Right ventricle myocardium superior (tissue), 1 donor: ENCODE data around the gene HOXB2. TPM values are rescaled to one million over a fixed set of nuclear protein-coding genes. Genes with fewer than 3 reads are reported as not detected.

Experiments used
- ATAC-seq: fragments of 200-7000 bp; cut with Tn5 transposase; one replicate; pipeline ENCODE4 v1.9.1; 2020; ENCODE audit warnings: mild to moderate bottlenecking; ENCODE audit not compliant: poor library complexity
- DNase-seq: peaks from one replicate; pipeline ENCODE4 v3.0.0-alpha.2; 2020
- intact Hi-C: fragments of 100-400 bp; cut with DNase I; formaldehyde crosslinking; loops from one replicate; pipeline ENCODE4 v1.11.2; 2022
- total RNA-seq: library from RNA; stranded (reverse); fragmentation: NEBNext Ultra II Directional; extraction: Animal tissue kit (Norgen Biotek cat#: 25700); gene quantifications from one replicate; pipeline ENCODE4 v1.2.1, GENCODE V29; 2021
- donor health status: DM: no; HTN: yes; CAD: no; lungs with severe emphysema.

The HOXB2 gene
- total RNA-seq, 1 donor from 2014 or later: 2.7 TPM

DNA sequence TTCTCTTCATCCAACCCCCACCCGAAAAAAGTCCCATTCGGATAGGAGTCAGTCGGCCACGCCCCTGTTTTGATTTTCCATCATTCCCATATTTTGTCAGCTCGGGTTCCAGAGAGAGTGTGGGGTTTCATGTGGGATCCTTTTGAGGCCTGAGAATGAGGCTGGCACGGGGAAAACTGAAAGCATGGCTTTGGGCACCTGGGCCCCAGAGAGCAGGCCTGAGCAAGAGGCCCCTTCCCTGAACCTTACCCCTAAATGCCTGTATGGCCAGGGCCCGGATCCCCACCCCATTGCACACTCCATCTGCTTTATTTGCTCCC lies 37.8 kb upstream of the HOXB2 start:
- ATAC-seq: no peak
- DNase-seq: no peak
- intact Hi-C loops: no loop called here

- no peak for DNase-seq
- intact Hi-C loops: no loop called here
- no peak for ATAC-seq
Measured at GRCh38 chr17:48579760-48580554, 35.0 kb upstream of the HOXB2 start.

DNA sequence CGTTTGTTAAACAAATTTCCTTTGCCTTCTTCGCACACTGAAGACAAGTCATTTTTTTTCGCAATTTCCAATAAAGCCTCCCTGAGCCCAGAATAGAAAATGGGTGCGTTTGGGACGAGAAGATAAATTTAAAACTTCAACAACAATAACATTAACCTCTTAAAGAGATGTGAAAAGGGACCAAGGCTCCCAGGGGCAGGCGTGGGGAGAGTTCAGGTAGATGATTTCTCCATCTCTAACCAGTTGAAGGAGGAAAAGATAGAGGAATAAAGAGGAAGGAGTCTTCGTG lies 34.5 kb upstream of the HOXB2 start:
- DNase-seq (no peak), ATAC-seq (no peak)
- intact Hi-C loops: no loop called here

GRCh38 chr17:48578616-48579470 lies 33.9 kb upstream of the HOXB2 start:
- ATAC-seq (no peak), DNase-seq (no peak)
- intact Hi-C loops: no loop called here

GRCh38 chr17:48577946-48578615 lies 33.2 kb upstream of the HOXB2 start, which contains the start of gene HOXB4:
Gene HOXB4, minus strand, starts transcription at chr17:48578350. Its CDS starts 31 bp downstream, at chr17:48578319.
- DNase-seq (peak; percentile 83), ATAC-seq (peak; percentile 73)
- intact Hi-C loops: no loop called here

DNA sequence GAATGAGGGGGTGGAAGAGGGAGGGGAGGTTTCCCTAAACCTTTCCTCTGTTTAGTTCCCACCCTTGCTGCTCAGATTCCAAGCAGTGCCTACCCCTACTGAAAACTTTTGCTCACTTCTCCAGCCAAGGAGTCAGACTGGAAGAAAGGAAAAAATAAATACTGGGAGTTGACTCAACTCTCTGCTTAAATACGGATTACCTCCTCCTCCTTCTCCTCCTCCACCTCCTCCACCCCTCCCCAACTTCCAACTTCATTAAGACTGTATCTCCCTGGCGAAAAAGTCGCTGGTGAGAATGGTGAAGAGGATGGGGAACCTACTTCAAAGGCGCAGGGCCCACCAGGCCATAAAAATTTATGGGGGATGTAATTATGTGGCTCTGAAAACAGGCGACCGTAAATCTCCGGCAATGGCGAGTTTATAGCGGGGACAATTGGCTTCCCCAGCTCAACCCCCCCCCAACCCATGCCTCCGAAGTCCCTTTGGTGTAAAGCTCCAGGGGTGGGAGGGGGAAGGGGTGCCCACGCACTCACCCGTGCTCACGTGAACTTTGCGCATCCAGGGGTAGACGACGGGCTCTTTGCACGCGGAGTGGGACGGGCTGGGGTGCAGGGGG lies 32.5 kb upstream of the HOXB2 start:
- intact Hi-C loops: no loop called here
- DNase-seq: no peak
- no peak for ATAC-seq

DNA sequence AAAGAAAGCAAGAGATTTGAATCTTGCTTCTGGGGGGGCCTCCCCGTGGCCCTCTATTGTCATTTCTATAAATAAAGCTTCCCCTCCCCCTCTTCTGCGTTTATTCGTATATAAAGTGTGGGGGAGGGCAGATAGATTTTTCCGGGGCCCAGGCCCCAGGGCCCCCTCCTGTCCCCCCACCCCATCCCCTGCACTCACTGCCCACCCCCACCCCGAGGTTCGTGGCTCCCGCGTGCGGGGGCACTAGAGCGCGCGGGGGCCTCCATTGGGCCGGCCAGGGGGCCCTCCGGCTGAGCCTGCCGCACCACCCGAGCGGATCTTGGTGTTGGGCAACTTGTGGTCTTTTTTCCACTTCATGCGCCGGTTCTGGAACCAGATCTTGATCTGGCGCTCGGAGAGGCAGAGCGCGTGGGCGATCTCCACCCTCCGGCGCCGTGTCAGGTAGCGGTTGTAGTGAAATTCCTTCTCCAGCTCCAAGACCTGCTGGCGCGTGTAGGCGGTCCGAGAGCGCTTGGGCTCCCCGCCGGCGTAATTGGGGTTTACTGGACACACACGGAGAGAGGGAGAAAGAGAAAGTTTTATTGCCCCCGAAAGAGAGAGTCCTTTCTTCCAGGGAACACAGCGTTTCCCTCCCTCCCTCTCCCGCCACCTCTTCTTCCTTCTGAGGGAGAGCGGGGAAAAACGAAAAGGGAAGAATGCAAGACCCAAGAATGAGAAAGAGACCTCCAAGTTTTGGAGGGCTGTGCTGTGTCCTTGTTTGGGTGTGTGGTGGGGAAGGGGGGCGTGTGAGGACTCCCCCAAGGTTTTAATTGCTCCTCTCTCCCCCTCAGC lies 31.8 kb upstream of the HOXB2 start:
- no peak for DNase-seq
- intact Hi-C loops: no loop called here
- no peak for ATAC-seq

GRCh38 chr17:48575673-48576478 lies 31.0 kb upstream of the HOXB2 start:
- intact Hi-C loops: no loop called here
- DNase-seq (no peak), ATAC-seq (no peak)

DNA sequence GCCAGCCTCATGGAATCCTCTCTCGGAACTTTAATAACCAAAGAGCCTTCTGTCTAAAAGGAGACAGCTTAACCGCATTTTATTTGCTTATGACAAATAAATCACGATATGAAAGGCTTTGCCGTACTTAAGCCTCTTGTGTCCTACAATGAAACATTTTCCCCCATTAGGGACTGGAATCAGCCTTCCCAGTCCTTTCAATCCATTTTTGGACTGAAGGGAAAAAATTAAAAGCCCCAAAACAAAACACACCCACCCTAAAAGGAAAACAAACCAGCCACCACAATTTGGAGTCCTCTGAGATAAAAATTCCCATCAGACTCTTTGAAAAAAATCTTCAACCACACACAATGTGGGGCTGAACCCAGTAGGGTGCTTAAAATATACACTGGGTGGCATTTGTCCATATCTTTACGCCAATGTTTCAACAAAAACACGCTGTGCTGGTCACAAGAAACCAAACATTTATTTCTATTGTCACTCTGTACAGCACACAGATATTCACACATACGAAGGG lies 30.2 kb upstream of the HOXB2 start:
- ATAC-seq (no peak), DNase-seq (no peak)
- intact Hi-C loops: no loop called here

GRCh38 chr17:48574505-48575065 lies 29.7 kb upstream of the HOXB2 start:
- intact Hi-C loops: no loop called here
- ATAC-seq: no peak
- no peak for DNase-seq

GRCh38 chr17:48571826-48572417 lies 27.0 kb upstream of the HOXB2 start:
- DNase-seq (no peak), ATAC-seq (no peak)
- intact Hi-C loops: no loop called here

GRCh38 chr17:48571024-48571818 lies 26.3 kb upstream of the HOXB2 start:
- no peak for ATAC-seq
- DNase-seq: peak; percentile 15
- intact Hi-C loops: no loop called here

DNA sequence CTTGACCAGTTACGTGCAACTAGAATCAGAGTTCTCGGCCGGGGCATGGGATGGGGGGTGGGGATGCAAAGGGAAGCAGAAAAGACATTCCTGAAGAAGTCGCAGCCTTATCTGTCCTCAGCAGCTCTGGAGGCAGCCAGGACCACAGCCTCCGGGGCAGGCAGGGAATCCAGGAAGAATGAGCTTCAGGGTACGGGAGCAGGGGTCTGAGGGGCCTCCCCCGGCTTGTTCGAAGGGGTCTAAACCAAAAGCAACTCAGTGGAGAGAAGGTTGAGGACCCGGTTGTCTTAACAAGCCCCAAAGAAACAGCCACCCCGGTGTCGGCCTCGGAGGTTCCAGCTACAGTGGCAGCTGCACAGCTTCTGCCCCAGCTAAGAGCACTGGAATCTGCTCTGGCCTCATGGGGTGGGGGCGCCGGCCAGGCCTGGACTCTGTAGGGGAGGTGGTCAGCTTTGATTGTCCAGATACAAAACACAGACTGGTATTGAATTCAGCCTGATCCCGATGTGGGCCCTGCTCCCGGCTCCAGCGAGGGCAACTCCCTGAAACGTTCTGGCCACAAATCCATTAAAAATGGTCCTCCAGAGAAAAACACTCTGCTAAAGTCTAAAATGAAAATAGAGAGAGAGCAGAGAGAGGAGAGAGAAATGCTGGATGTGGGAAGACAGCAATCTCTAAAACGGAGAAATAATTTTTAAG lies 25.6 kb upstream of the HOXB2 start:
- DNase-seq: peak; percentile 26
- intact Hi-C loops: no loop called here
- ATAC-seq: no peak

GRCh38 chr17:48569674-48570324 lies 24.9 kb upstream of the HOXB2 start:
- intact Hi-C loops: no loop called here
- ATAC-seq: no peak
- no peak for DNase-seq

DNA sequence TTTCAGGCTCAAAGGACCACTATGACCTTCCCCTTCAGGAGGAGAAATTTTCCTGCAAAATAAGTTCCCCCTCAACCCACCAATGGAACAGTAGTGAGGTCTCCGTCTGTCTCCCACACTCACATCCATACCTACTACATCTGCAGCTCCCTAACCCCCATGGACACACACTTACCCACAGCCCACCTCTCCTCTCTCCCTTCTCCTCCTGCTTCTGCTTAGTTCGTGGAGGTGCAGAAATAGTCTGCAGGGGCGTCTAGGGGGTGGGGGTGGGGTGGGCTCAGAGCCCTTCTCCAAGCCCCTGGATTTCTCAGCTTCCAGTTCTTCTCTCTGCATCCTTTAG lies 24.3 kb upstream of the HOXB2 start:
- ATAC-seq (no peak), DNase-seq (no peak)
- intact Hi-C loops: no loop called here
